Measurements from ENCODE around the gene OTOP1.
A peak's percentile ranks its signal among the peaks of the same experiment; 100 is the strongest.
"Not testable (repeated sequence)": the region's sequence is repeated elsewhere in the genome, so short reads cannot be mapped to it uniquely, and the experiment has no call there.

OTOP1 gene

GRCh38 chr4:4160956-4161665, 65.6 kb downstream of the OTOP1 start:
- not testable (repeated sequence) for DNase-seq

GRCh38 chr4:4145622-4146021, 81.1 kb downstream of the OTOP1 start:
- peak; percentile 42 for DNase-seq

GRCh38 chr4:4143376-4143775, 83.4 kb downstream of the OTOP1 start:
- DNase-seq, result not testable (repeated sequence)

GRCh38 chr4:4142679-4143078, 84.0 kb downstream of the OTOP1 start:
- not testable (repeated sequence) for DNase-seq

- not testable (repeated sequence) for DNase-seq
These were observed 85.5 kb downstream of the OTOP1 start for GRCh38 chr4:4141186-4141585.

Measured in NCI-H82 (cell line).